ENCODE results near the gene ZBTB12.
A peak's percentile ranks its signal among the peaks of the same experiment; 100 is the strongest.

ZBTB12 gene

GRCh38 chr6:31905041-31905440 is 3.2 kb upstream of the ZBTB12 start:
- peaks cover 35% of the 10 kb centered on the region for H3K4me1 ChIP-seq (ENCODE audit: control insufficient read depth, insufficient read depth, low read length)
- H3K4me2 ChIP-seq (ENCODE audit: low read length), result no peak overlapping the region
- peaks cover 5% of the 10 kb centered on the region for H3K27me3 ChIP-seq (ENCODE audit: control insufficient read depth, insufficient read depth, low read length)
- no peaks in the 10 kb centered on the region for H3K36me3 ChIP-seq (ENCODE audit: insufficient read depth, low read length)
- H3K4me3 ChIP-seq (ENCODE audit: low read length), result no peak overlapping the region
- no peak overlapping the region for H3K9ac ChIP-seq (ENCODE audit: low read depth, low read length)
- no peaks in the 10 kb centered on the region for H3K9me3 ChIP-seq (replicated peaks; ENCODE audit: low read length)

- peaks cover 25% of the 10 kb centered on the region for H3K4me1 ChIP-seq (ENCODE audit: control insufficient read depth, insufficient read depth, low read length)
- H3K9ac ChIP-seq (ENCODE audit: low read depth, low read length), result no peak overlapping the region
- no peaks in the 10 kb centered on the region for H3K36me3 ChIP-seq (ENCODE audit: insufficient read depth, low read length)
- no peaks in the 10 kb centered on the region for H3K9me3 ChIP-seq (replicated peaks; ENCODE audit: low read length)
- no peak overlapping the region for H3K4me2 ChIP-seq (ENCODE audit: low read length)
- peaks cover 5% of the 10 kb centered on the region for H3K27me3 ChIP-seq (ENCODE audit: control insufficient read depth, insufficient read depth, low read length)
- H3K4me3 ChIP-seq (ENCODE audit: low read length), result no peak overlapping the region
Observed at GRCh38 chr6:31903957-31904356, 2.1 kb upstream of the ZBTB12 start.

- Histone ChIP-seq H3K27me3 (ENCODE audit: control insufficient read depth, insufficient read depth, low read length) (peaks cover 5% of the 10 kb centered on the region), H3K9ac (ENCODE audit: low read depth, low read length) (peak overlapping the region; percentile 74), H3K4me2 (ENCODE audit: low read length) (peak overlapping the region; percentile 90), H3K4me3 (ENCODE audit: low read length) (peak overlapping the region; percentile 77), H3K9me3 (replicated peaks; ENCODE audit: low read length) (no peaks in the 10 kb centered on the region), H3K36me3 (ENCODE audit: insufficient read depth, low read length) (no peaks in the 10 kb centered on the region), H3K4me1 (ENCODE audit: control insufficient read depth, insufficient read depth, low read length) (peaks cover 22% of the 10 kb centered on the region)
Observed at GRCh38 chr6:31901415-31901952, 402 bp downstream of the ZBTB12 start.

DNA sequence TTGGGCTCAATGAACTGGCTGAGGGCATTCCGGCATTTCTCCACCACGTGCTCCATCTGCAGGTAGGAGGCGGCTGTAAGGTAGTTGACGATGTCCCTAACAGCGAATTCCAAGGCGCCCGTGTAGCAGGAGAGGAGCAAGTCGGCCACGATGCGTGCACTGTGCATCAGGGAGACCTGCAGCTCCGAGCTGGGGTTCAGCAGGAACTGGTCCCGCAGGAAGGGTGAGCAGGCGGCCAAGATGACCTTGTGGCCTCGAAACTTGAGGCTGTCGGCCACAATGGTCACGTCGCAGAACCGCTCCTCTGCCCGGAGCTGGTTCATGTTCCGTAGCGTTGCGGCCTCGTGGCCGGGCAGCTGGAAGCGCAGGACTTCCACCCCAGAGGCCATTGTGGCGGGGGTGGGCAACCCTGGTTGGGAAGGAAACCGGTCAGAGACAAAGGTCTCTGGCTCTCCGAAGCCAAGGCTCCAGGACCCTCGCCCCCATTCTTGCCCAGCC is 920 bp downstream of the ZBTB12 start:
- no peaks in the 10 kb centered on the region for H3K9me3 ChIP-seq (replicated peaks; ENCODE audit: low read length)
- peaks cover 27% of the 10 kb centered on the region for H3K4me1 ChIP-seq (ENCODE audit: control insufficient read depth, insufficient read depth, low read length)
- peak overlapping the region; percentile 74 for H3K9ac ChIP-seq (ENCODE audit: low read depth, low read length)
- H3K27me3 ChIP-seq (ENCODE audit: control insufficient read depth, insufficient read depth, low read length), result peaks cover under 1% of the 10 kb centered on the region
- no peaks in the 10 kb centered on the region for H3K36me3 ChIP-seq (ENCODE audit: insufficient read depth, low read length)
- H3K4me2 ChIP-seq (ENCODE audit: low read length), result peak overlapping the region; percentile 90
- H3K4me3 ChIP-seq (ENCODE audit: low read length), result peak overlapping the region; percentile 77

DNA sequence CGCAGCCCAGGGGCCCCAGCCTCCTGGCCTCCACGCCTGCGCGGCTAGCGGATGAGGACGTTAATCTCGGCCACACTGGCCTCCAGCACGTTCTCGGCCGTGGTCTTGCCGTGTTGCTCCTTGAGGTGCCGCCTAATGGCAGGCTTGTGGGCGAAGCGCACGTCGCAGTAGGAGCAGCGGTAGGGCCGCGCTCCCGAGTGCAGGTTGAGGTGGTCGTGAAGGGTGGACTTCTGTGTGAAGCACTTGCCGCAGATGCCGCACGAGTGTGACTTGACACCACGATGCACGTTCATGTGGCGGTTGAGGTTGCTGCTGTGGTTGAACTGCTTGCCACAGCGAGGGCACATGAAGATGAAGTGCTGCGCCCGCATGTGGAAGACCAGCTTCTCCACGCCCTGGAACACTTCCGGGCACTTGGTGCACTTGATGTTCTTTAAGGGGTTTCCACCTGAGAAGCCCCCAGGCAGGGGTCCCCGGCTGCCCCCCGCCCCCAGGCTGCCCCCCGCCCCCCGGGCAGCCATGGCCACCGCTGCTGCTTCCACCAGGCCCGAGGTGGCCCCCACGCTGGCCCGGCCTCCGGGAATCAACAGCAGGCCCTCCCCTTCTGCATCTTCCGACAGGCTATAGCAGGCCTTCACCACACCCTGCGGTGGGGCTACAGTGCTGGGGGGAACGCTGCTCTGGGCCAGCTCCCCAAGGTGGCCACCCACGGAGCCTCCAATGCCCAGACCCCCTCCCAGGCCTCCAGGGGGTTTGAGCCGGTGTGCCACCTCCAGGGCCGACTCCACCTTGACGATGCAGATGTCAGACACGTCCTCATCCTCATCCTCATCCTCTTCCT is 1.8 kb downstream of the ZBTB12 start:
- peaks cover 28% of the 10 kb centered on the region for H3K4me1 ChIP-seq (ENCODE audit: control insufficient read depth, insufficient read depth, low read length)
- H3K9me3 ChIP-seq (replicated peaks; ENCODE audit: low read length), result no peaks in the 10 kb centered on the region
- no peak overlapping the region for H3K9ac ChIP-seq (ENCODE audit: low read depth, low read length)
- H3K36me3 ChIP-seq (ENCODE audit: insufficient read depth, low read length), result peaks cover 2% of the 10 kb centered on the region
- no peaks in the 10 kb centered on the region for H3K27me3 ChIP-seq (ENCODE audit: control insufficient read depth, insufficient read depth, low read length)
- no peak overlapping the region for H3K4me2 ChIP-seq (ENCODE audit: low read length)
- no peak overlapping the region for H3K4me3 ChIP-seq (ENCODE audit: low read length)

GRCh38 chr6:31899215-31899614 is 2.7 kb downstream of the ZBTB12 start:
- H3K4me3 ChIP-seq (ENCODE audit: low read length), result no peak overlapping the region
- H3K9me3 ChIP-seq (replicated peaks; ENCODE audit: low read length), result no peaks in the 10 kb centered on the region
- no peak overlapping the region for H3K4me2 ChIP-seq (ENCODE audit: low read length)
- peaks cover 5% of the 10 kb centered on the region for H3K36me3 ChIP-seq (ENCODE audit: insufficient read depth, low read length)
- no peak overlapping the region for H3K9ac ChIP-seq (ENCODE audit: low read depth, low read length)
- H3K27me3 ChIP-seq (ENCODE audit: control insufficient read depth, insufficient read depth, low read length), result no peaks in the 10 kb centered on the region
- H3K4me1 ChIP-seq (ENCODE audit: control insufficient read depth, insufficient read depth, low read length), result peaks cover 28% of the 10 kb centered on the region

DNA sequence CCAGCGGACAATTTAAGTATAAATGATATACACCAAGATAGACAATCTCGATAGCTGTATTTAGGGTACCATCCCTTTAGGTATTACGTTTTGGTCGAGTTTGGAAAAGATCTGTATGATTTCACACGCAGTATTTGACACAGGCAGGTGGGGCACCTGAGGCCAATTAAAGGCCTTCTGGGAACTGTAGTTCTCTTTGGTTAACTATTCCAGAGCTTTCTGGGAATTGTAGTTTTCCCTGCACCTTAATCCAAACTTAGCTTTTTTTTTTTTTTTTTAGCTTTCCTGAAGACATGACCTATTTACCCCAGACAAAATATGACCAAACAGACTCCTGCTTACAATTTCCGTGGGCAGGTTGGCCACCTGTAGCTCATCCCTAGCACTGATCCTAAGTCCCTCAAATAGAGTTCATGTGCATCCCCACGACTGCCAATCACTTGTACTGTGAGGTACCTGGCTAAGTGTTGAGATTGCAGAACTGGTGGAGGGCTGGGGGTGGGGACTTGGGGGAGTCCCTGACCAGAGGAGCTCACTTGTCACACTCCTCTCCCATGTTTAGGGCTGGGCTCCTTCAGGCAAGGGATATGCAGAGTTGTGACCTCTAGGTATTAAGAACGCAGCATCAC is 3.4 kb downstream of the ZBTB12 start:
- Histone ChIP-seq H3K27me3 (ENCODE audit: control insufficient read depth, insufficient read depth, low read length) (no peaks in the 10 kb centered on the region), H3K4me2 (ENCODE audit: low read length) (peak overlapping the region; percentile 94), H3K9me3 (replicated peaks; ENCODE audit: low read length) (no peaks in the 10 kb centered on the region), H3K9ac (ENCODE audit: low read depth, low read length) (peak overlapping the region; percentile 85), H3K4me1 (ENCODE audit: control insufficient read depth, insufficient read depth, low read length) (peaks cover 29% of the 10 kb centered on the region), H3K36me3 (ENCODE audit: insufficient read depth, low read length) (peaks cover 6% of the 10 kb centered on the region), H3K4me3 (ENCODE audit: low read length) (peak overlapping the region; percentile 96)

DNA sequence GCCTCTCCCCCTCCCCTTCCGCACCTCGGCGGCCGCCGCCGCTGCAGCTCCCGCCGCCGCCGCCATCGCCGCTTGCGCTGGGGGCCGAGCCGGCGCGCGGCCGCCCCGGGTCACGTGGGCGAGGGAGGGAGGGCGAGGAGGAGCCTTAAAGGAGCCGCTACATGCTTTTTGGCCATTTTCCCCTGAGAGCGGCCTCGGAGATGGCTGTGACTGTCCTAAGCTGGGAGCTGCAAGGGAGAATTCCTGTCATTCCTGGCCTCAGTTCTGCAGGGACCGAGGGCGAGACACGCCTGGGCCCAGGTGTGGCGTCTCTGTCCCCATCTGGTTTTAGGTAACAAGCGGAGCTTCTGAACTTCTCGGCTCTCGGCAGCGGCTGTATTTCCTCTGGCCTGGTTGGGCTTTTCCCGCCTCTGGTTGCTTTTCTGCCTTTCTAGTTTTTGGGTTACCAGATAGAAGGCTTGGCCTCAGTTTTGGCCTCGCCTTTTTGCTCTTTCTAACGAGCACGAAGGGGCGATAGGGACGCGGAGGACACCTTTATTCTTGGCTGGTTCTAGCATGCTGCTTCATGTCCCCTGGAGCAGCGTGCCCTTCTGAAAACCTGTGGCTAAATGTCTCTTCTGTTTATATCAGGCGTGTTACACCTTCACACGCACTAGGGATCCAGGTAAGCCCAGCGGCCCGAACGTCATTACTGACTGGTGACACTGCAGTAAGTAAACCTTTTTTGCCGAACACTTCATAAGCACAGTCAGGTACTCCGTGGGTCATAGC is 4.1 kb downstream of the ZBTB12 start, which contains the start of gene EHMT2:
EHMT2 (minus strand) TSS at position 87 of the 771 bp plus-strand sequence; CDS start at position 66, 21 bp downstream.
- Histone ChIP-seq H3K4me3 (ENCODE audit: low read length) (peak within 1 kb of the TSS; percentile 96), H3K27me3 (ENCODE audit: control insufficient read depth, insufficient read depth, low read length) (no peaks in the 10 kb centered on the region), H3K9ac (ENCODE audit: low read depth, low read length) (peak within 1 kb of the TSS; percentile 85), H3K36me3 (ENCODE audit: insufficient read depth, low read length) (peaks cover 13% of the 10 kb centered on the region), H3K4me2 (ENCODE audit: low read length) (peak within 1 kb of the TSS; percentile 94), H3K4me1 (ENCODE audit: control insufficient read depth, insufficient read depth, low read length) (peaks cover 34% of the 10 kb centered on the region), H3K9me3 (replicated peaks; ENCODE audit: low read length) (no peaks in the 10 kb centered on the region)

GRCh38 chr6:31896856-31897611 is 4.9 kb downstream of the ZBTB12 start:
- Histone ChIP-seq H3K4me1 (ENCODE audit: control insufficient read depth, insufficient read depth, low read length) (peaks cover 32% of the 10 kb centered on the region), H3K27me3 (ENCODE audit: control insufficient read depth, insufficient read depth, low read length) (no peaks in the 10 kb centered on the region), H3K4me3 (ENCODE audit: low read length) (peak overlapping the region; percentile 96), H3K36me3 (ENCODE audit: insufficient read depth, low read length) (peaks cover 21% of the 10 kb centered on the region), H3K9me3 (replicated peaks; ENCODE audit: low read length) (no peaks in the 10 kb centered on the region), H3K4me2 (ENCODE audit: low read length) (peak overlapping the region; percentile 94), H3K9ac (ENCODE audit: low read depth, low read length) (peak overlapping the region; percentile 85)

DNA sequence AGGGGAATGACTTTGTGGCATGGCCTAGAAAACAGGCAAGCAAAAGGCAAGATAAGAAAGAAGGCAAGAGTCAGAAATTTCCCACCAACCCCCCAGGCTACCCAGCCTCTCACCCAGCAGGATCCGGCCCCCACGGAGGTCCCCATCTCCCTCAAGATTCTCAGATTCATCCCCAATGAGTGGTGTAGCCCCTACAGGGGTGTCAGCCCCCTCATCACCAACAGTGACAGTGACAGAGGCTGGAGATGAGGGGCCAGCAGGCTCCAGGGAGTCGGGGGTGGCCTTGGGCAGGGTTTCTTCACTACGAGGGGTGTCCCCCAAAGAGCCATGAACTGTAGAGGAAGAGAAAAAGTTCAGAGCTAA is 5.4 kb downstream of the ZBTB12 start:
- Histone ChIP-seq H3K4me3 (ENCODE audit: low read length) (peak overlapping the region; percentile 96), H3K9me3 (replicated peaks; ENCODE audit: low read length) (no peaks in the 10 kb centered on the region), H3K4me1 (ENCODE audit: control insufficient read depth, insufficient read depth, low read length) (peaks cover 32% of the 10 kb centered on the region), H3K9ac (ENCODE audit: low read depth, low read length) (peak overlapping the region; percentile 85), H3K36me3 (ENCODE audit: insufficient read depth, low read length) (peaks cover 27% of the 10 kb centered on the region), H3K4me2 (ENCODE audit: low read length) (peak overlapping the region; percentile 94), H3K27me3 (ENCODE audit: control insufficient read depth, insufficient read depth, low read length) (no peaks in the 10 kb centered on the region)
